MM.1S (cell line): ENCODE data around the gene SLC16A9.

Experiments
- DNase-seq: peaks from one replicate; pipeline ENCODE4 v3.0.0-alpha.2; 2015
- H2AFZ ChIP-seq: fragments of 300-600 bp; sonication (generic); 2 replicates; pipeline ENCODE4 v1.6.0; 2016; ENCODE audit warnings: antibody characterized with exemption, low read length
- H3F3A ChIP-seq: fragments of 300-600 bp; sonication (generic); 2 replicates; pipeline ENCODE4 v1.6.1; 2016; ENCODE audit warnings: mild to moderate bottlenecking, antibody characterized with exemption, low read length, moderate library complexity, mixed read lengths; ENCODE audit not compliant: insufficient read depth
- H3K27ac ChIP-seq: fragments of 300-600 bp; sonication (generic); 2 replicates; pipeline ENCODE4 v1.5.1; 2016; ENCODE audit warnings: mild to moderate bottlenecking, low read length
- H3K27me3 ChIP-seq: fragments of 300-600 bp; sonication (generic); replicated peaks from 2 replicates; pipeline ENCODE4 v1.6.0; 2016; ENCODE audit warnings: low read length; ENCODE audit not compliant: insufficient read depth
- H3K36me3 ChIP-seq: fragments of 300-600 bp; sonication (generic); replicated peaks from 2 replicates; pipeline ENCODE4 v1.6.1; 2016; ENCODE audit warnings: mild to moderate bottlenecking, low read length, mixed read lengths; ENCODE audit not compliant: insufficient read depth
- H3K4me1 ChIP-seq: fragments of 300-600 bp; sonication (generic); 2 replicates; pipeline ENCODE4 v1.6.1; 2016; ENCODE audit warnings: low read length, mixed read lengths
- H3K4me2 ChIP-seq: fragments of 300-600 bp; sonication (generic); 2 replicates; pipeline ENCODE4 v1.6.0; 2016; ENCODE audit warnings: low read depth, low read length
- H3K4me3 ChIP-seq: fragments of 300-600 bp; sonication (generic); 2 replicates; pipeline ENCODE4 v1.5.1; 2016; ENCODE audit warnings: low read length, mixed read lengths
- H3K79me2 ChIP-seq: fragments of 300-600 bp; sonication (generic); 2 replicates; pipeline ENCODE4 v1.6.1; 2016; ENCODE audit warnings: mixed run types, low read length, mixed read lengths
- H3K9ac ChIP-seq: fragments of 300-600 bp; sonication (generic); 2 replicates; pipeline ENCODE4 v1.6.1; 2016; ENCODE audit warnings: low read length, mixed read lengths
- H3K9me2 ChIP-seq: fragments of 300-600 bp; sonication (generic); replicated peaks from 2 replicates; pipeline ENCODE4 v1.6.1; 2016; ENCODE audit warnings: mild to moderate bottlenecking, low read length, mixed read lengths; ENCODE audit not compliant: insufficient read depth
- H3K9me3 ChIP-seq: fragments of 300-600 bp; sonication (generic); replicated peaks from 2 replicates; pipeline ENCODE4 v1.6.1; 2016; ENCODE audit warnings: mild to moderate bottlenecking, low read length, mixed read lengths; ENCODE audit not compliant: insufficient read depth
- H4K20me1 ChIP-seq: fragments of 300-600 bp; sonication (generic); 2 replicates; pipeline ENCODE4 v1.6.1; 2016; ENCODE audit warnings: mild to moderate bottlenecking, low read length, moderate library complexity, mixed read lengths; ENCODE audit not compliant: insufficient read depth
- EZH2 ChIP-seq: fragments of 300-600 bp; sonication (generic); optimal IDR thresholded peaks from 2 replicates; pipeline ENCODE3; 2017; ENCODE audit warnings: low read depth, mild to moderate bottlenecking, antibody characterized with exemption, low read length, mixed read lengths
- EZH2phosphoT487 ChIP-seq: fragments of 300-600 bp; sonication (generic); IDR thresholded peaks from 2 replicates; pipeline ENCODE4 v1.6.1; 2018; ENCODE audit warnings: antibody characterized with exemption, low read length
- TF ChIP-seq, protein P1 (sequence below): fragments of 300-600 bp; sonication (generic); IDR thresholded peaks from 2 replicates; pipeline ENCODE4 v1.5.1; 2016; ENCODE audit warnings: antibody characterized with exemption, low read length, mixed read lengths

The SLC16A9 gene

DNA sequence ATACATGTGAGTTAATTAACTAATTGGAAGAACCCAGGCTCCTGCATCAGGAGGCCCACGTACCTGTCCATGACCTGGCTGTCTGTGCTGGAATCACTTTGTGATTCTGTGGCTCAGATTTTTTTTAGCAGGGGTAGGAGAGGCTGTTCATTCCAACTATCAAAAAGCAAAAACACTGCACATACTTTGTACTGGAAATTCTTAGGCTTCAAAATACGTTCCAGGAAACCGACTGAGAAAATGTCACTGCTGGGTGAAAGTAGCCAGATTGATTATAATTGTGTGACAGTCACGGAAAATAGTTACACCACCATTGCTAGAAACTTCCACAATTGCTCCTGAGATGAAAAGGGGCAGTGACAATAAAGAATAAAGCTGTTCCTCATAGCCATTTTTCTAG lies 91.0 kb downstream of the SLC16A9 start:
- H2AFZ ChIP-seq = no peak overlapping the region
- H3K79me2 ChIP-seq = no peaks in the 10 kb centered on the region
- no peak overlapping the region for H3K4me2 ChIP-seq
- TF ChIP-seq, protein P1, sequence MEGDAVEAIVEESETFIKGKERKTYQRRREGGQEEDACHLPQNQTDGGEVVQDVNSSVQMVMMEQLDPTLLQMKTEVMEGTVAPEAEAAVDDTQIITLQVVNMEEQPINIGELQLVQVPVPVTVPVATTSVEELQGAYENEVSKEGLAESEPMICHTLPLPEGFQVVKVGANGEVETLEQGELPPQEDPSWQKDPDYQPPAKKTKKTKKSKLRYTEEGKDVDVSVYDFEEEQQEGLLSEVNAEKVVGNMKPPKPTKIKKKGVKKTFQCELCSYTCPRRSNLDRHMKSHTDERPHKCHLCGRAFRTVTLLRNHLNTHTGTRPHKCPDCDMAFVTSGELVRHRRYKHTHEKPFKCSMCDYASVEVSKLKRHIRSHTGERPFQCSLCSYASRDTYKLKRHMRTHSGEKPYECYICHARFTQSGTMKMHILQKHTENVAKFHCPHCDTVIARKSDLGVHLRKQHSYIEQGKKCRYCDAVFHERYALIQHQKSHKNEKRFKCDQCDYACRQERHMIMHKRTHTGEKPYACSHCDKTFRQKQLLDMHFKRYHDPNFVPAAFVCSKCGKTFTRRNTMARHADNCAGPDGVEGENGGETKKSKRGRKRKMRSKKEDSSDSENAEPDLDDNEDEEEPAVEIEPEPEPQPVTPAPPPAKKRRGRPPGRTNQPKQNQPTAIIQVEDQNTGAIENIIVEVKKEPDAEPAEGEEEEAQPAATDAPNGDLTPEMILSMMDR = no peak
- TF ChIP-seq EZH2 = no peak
- no peak for TF ChIP-seq EZH2phosphoT487
- no peaks in the 10 kb centered on the region for H3K9me3 ChIP-seq
- H4K20me1 ChIP-seq = no peaks in the 10 kb centered on the region
- H3K36me3 ChIP-seq = no peaks in the 10 kb centered on the region
- H3K27ac ChIP-seq = no peak overlapping the region
- H3K4me3 ChIP-seq = no peak overlapping the region
- no peak overlapping the region for H3K9ac ChIP-seq
- H3K4me1 ChIP-seq = no peaks in the 10 kb centered on the region
- DNase-seq = no peak
- H3K27me3 ChIP-seq = no peaks in the 10 kb centered on the region
- no peaks in the 10 kb centered on the region for H3K9me2 ChIP-seq
- H3F3A ChIP-seq = no peaks in the 10 kb centered on the region

DNA sequence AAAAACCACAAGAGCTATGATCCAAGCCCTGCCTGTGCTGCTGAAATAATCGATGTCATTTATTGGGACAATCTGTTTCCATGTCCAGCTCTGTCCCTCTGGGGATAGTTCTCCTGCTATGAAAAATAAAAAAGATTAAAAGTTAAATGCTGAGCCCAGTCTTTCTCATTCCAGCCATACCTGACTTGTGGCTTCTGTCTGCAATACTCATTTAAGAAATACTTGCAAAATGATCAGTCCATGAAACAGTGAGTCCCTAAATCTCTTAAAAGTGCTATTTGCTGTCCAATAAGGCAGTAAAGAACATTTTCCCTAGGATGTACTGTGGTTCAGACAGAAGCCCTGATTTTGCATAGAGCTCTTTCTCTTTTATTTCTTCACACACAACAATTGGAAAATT lies 91.7 kb downstream of the SLC16A9 start:
- no peaks in the 10 kb centered on the region for H3K9me3 ChIP-seq
- no peak overlapping the region for H3K4me2 ChIP-seq
- no peak for TF ChIP-seq EZH2phosphoT487
- TF ChIP-seq, protein P1 = no peak
- no peak for TF ChIP-seq EZH2
- no peaks in the 10 kb centered on the region for H3K27me3 ChIP-seq
- H3F3A ChIP-seq = no peaks in the 10 kb centered on the region
- H3K27ac ChIP-seq = no peak overlapping the region
- H3K4me3 ChIP-seq = no peak overlapping the region
- H4K20me1 ChIP-seq = no peaks in the 10 kb centered on the region
- no peaks in the 10 kb centered on the region for H3K9me2 ChIP-seq
- no peaks in the 10 kb centered on the region for H3K4me1 ChIP-seq
- no peak for DNase-seq
- H3K9ac ChIP-seq = no peak overlapping the region
- H2AFZ ChIP-seq = no peak overlapping the region
- no peaks in the 10 kb centered on the region for H3K36me3 ChIP-seq
- H3K79me2 ChIP-seq = no peaks in the 10 kb centered on the region

DNA sequence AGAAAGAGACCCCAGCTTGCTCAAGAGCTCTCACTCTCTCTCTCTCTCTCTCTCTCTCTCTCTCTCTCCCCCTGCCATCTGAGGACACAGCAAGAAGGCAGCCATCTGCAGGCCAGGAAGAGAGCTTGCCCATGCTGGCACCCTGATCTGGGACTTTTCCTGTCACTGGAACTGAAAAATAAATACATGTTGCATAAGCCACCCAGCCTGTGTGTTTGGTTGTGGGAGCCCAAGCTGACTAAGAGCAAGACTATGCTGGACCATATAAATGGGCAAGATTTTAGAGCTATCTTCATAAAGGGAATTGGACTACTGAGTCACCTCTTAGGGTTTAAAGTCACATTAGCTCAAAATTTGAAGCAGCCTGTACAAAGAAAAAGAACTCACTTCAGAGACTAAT lies 98.6 kb downstream of the SLC16A9 start:
- no peak for DNase-seq
- Histone ChIP-seq H3F3A (no peaks in the 10 kb centered on the region), H3K79me2 (no peaks in the 10 kb centered on the region), H3K9me2 (no peaks in the 10 kb centered on the region), H3K36me3 (no peaks in the 10 kb centered on the region), H3K9me3 (no peaks in the 10 kb centered on the region), H3K27me3 (no peaks in the 10 kb centered on the region), H3K9ac (no peak overlapping the region), H3K4me3 (no peak overlapping the region), H3K27ac (no peak overlapping the region), H4K20me1 (no peaks in the 10 kb centered on the region), H2AFZ (no peak overlapping the region), H3K4me1 (no peaks in the 10 kb centered on the region), H3K4me2 (no peak overlapping the region)
- no peak for TF ChIP-seq EZH2phosphoT487
- no peak for TF ChIP-seq EZH2
- TF ChIP-seq, protein P1 = no peak

DNA sequence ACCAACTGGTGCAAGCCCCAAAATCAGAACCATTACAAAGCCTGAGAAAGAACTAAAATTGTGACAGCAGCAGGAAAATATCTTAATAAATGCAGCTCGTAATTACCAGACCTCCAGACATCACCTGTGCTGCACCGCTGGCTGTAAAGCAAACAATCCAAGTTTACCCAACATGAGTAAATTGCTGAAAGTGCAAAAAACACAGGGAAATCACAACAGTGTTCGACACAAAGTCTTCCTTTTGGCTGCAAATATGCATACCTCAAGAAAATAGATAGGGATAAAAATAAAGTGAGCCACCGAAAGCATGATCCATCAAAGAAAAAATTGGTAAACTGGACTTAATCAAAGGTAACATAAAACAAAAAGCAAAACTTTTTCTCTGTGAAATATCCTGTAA lies 101.7 kb downstream of the SLC16A9 start:
- Histone ChIP-seq H3F3A (no peaks in the 10 kb centered on the region), H3K36me3 (no peaks in the 10 kb centered on the region), H4K20me1 (no peaks in the 10 kb centered on the region), H3K4me2 (no peak overlapping the region), H2AFZ (no peak overlapping the region), H3K27me3 (no peaks in the 10 kb centered on the region), H3K79me2 (no peaks in the 10 kb centered on the region), H3K27ac (no peak overlapping the region), H3K4me3 (no peak overlapping the region), H3K9me3 (no peaks in the 10 kb centered on the region), H3K9ac (no peak overlapping the region), H3K4me1 (no peaks in the 10 kb centered on the region), H3K9me2 (no peaks in the 10 kb centered on the region)
- DNase-seq = no peak
- TF ChIP-seq, protein P1 = no peak
- TF ChIP-seq EZH2 (no peak), EZH2phosphoT487 (no peak)
